C1 segment of cervical spinal cord (tissue), 14 donors: ENCODE data around the gene PSORS1C1.
A peak's percentile ranks its signal among the peaks of the same experiment; 100 is the strongest.
"Not testable (repeated sequence)": the region's sequence is repeated elsewhere in the genome, so short reads cannot be mapped to it uniquely, and the experiment has no call there.

Source experiments
- DNase-seq, 14 donors: peaks; one replicate each; lab custom pipeline; 2025; lab: John Stamatoyannopoulos, UW

Gene PSORS1C1

GRCh38 chr6:31158140-31158862 is 43.7 kb downstream of the PSORS1C1 start, which contains the start of gene TCF19:
TSS of gene TCF19 (plus strand) at chr6:31158589. CDS start at chr6:31159470, 881 bp downstream.
- peak; percentile 87 to 99 (median 95) for DNase-seq

- no peak for DNase-seq
These were observed 44.6 kb downstream of the PSORS1C1 start for GRCh38 chr6:31158863-31159855.

- DNase-seq = no peak
These were observed 46.9 kb downstream of the PSORS1C1 start for GRCh38 chr6:31161216-31162126.

GRCh38 chr6:31162463-31163165 is 48.0 kb downstream of the PSORS1C1 start:
- peak in 1 of 14 donors; percentile 57 for DNase-seq

- DNase-seq = no peak
These were observed 49.3 kb downstream of the PSORS1C1 start for GRCh38 chr6:31163922-31164321.

GRCh38 chr6:31164475-31165063 is 50.0 kb downstream of the PSORS1C1 start:
- DNase-seq = not testable (repeated sequence)

- DNase-seq = not testable (repeated sequence)
These were observed 50.6 kb downstream of the PSORS1C1 start for GRCh38 chr6:31165064-31165832.

- DNase-seq = no peak
These were observed 51.4 kb downstream of the PSORS1C1 start for GRCh38 chr6:31165986-31166385.

- DNase-seq = no peak
These were observed 54.0 kb downstream of the PSORS1C1 start for GRCh38 chr6:31168606-31169005.

GRCh38 chr6:31169123-31169857 is 54.7 kb downstream of the PSORS1C1 start:
- no peak for DNase-seq

- DNase-seq = not testable (repeated sequence)
These were observed 55.4 kb downstream of the PSORS1C1 start for GRCh38 chr6:31169858-31170599.

GRCh38 chr6:31170600-31170881 is 55.9 kb downstream of the PSORS1C1 start, which contains the start of gene POU5F1:
TSS of gene POU5F1 (minus strand) at chr6:31170682. CDS start at chr6:31170620, 62 bp downstream.
- no peak for DNase-seq

- no peak for DNase-seq
These were observed 56.5 kb downstream of the PSORS1C1 start for GRCh38 chr6:31170987-31171671.

- DNase-seq = no peak
These were observed 57.6 kb downstream of the PSORS1C1 start for GRCh38 chr6:31171931-31172905.

- no peak for DNase-seq
These were observed 58.4 kb downstream of the PSORS1C1 start for GRCh38 chr6:31172973-31173384.

- no peak for DNase-seq
These were observed 58.8 kb downstream of the PSORS1C1 start for GRCh38 chr6:31173406-31173805.
